Suppressor macrophage treated with lipopolysaccharide for 1 hour (primary cell): ENCODE measurements around the gene MCC.
A peak's percentile ranks its signal among the peaks of the same experiment; 100 is the strongest.

ENCODE experiments used
- DNase-seq, 3 donors: peaks; one replicate each; pipeline ENCODE4 v3.0.0-alpha.2; 2020 to 2022

The MCC gene

DNA sequence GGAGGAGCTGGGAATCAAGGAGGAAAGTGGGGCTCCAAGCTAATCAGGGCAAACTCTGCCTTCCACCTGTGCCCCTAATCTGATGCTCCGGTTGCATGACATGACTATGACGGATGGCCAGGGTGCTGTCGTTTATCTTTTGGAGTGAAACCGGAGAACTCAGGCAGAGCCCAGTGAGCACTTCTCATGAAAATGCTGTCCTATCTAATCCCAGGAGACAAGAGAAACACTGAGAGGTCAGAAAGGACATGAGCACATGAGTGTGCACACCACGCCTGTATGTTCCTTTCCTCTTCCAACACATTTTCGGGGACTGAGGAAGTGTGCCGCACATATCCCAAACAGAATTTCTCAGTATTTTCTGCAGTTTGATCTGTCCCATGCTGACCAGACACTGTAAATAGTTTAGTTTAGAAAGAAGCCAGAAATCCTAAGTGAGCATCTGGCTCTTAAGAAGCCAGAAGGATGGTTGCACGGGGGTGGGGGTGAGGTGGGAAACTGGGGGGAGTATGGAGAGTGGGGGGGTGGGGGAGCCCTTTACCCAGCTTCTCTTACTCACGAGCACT, 270.6 kb downstream of the MCC start:
- no peak for DNase-seq

DNA sequence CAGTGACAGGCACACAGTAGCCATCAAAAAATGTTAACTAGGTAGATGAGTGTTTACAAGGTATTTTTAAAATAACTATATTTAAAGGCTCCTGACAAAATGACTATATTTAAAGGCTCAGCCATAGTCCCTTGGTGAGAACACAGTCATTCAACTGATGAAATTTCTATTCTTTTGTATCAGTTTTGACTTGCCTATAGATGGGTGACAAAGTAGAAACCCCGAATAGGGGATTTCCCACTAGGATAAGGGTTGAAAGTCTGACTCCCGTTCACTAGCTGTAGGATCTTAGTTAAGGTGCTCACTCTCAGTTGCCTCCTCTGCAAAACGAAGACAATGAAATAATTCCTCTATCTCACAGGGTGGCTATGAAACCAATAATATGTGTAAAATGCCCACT, 271.7 kb downstream of the MCC start:
- DNase-seq: peak; percentile 13 to 35 (median 30)

DNA sequence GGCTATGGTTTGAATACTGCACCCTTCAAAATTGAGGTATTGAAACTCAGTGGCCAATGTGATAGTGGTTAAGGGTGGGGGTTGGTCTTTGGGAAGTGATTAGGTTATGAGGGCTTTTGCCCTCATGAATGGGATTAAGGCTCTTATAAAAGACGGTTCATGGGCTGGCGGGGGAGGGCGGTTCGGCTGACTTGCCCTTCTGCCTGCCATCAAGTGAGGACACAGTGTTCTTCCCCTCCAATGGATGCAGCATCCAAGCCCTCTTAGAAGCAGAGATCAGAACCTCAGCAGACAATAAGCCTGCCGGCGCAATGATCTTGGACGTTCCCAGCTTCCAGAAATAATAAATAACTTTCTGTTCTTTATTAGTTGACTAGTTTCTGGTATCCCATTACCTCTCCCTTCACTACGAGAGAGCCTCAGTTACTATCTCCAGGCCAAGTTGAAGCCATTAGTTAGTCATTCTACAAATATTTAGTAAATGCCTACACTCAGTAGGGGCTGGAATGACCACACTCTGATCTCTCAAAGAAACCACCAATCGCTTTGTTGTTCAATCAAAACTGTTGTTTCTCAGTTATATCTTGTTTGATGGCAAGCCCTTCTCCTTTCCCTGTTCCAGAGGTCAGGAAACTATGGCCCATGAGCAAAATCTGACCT, 272.7 kb downstream of the MCC start:
- DNase-seq: no peak

- DNase-seq: no peak
Measured at GRCh38 chr5:113214606-113215323, 273.5 kb downstream of the MCC start.

- DNase-seq: peak; percentile 32 to 54 (median 53)
Measured at GRCh38 chr5:113213551-113214425, 274.5 kb downstream of the MCC start.

DNA sequence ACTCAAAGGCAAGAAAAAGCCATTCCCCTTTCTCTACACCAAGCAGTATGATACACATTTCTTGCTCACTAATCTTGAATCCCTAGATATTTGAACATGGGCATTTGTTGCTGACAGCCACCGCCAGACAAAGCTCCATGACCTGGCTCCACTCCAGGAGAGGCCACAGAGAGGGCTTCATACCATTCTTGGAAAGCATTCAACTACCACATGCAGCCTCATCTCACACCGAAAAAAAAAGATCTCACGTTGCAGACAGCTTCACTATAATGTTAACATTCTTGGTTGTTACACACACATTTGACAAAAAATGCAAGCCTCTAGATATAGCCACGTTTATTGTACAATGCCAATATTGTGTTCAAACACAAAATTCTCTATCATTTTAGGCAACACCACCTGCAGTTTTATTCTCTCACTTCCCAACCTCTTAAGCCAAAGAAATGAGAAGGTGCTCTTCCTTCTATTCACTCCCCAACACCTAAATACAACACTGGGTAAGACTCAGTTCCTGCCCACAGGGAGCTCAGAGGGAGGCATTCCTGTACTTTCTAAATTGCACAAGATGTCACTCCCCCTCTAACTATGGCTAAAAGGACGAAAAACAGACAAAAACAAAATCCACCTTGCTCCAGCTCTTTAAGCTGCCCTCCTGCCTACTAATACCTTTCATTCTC, 275.9 kb downstream of the MCC start:
- no peak for DNase-seq

DNA sequence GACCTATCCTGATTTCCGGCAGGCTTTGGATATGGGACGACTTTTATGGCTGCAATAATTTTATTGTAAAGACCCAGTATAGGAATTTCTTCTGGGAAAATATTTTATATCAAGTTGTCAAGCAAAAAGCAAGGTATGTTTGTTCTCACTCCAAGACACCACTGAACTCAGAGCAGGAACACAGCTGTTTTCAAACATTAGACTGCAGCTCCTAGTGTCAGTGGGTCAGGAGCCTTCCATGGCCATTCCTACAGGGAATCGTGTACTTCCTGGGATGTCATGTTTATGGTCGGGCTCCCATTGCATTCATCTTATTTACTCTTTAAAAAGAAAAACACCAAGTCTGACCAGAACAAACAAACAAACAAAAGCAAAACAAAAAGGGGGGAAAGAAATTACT, 278.8 kb downstream of the MCC start:
- no peak for DNase-seq

GRCh38 chr5:113205807-113206206, 282.4 kb downstream of the MCC start:
- DNase-seq: no peak

DNA sequence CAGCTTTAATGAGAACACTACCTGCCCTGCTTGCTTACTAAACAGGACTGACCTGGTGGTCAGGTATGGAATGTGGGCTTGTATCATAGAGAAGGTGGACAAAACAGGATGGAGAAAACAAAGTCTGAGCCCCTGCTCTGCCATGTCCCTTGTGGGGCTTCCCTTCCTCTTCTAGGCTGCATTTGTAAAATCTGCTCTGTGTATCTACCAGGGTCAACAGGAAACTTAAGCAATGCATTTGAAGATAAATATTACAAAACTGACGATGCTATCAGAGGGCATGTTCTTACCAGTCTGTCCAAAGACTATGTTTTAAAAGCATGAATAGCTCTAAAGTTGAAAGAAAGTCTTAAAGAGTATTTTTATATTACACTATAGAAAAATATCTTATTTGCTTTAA, 282.9 kb downstream of the MCC start:
- DNase-seq: no peak

- no peak for DNase-seq
Measured at GRCh38 chr5:113204525-113205161, 283.6 kb downstream of the MCC start.

DNA sequence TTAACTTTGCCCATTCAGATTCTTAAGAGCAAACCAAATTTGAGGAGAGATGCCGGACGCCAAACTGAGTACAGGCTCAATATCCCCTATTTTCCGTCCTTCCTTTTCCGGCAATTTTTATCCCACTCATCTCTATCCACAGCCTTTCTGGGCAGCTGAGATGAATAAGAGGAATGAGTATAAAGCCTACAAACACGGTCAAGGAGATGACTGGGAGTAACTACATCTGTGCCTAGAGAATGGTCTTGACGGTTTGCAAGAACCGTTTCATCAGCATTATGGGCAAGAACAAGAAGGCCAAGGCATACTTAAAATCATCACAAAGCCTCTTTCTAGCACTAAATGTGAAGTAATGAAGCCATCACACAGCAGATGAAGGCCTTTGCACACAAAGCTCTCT, 284.3 kb downstream of the MCC start:
- DNase-seq: no peak

- DNase-seq: no peak
Measured at GRCh38 chr5:113202746-113203716, 285.2 kb downstream of the MCC start.

GRCh38 chr5:113202287-113202686, 286.0 kb downstream of the MCC start:
- no peak for DNase-seq

GRCh38 chr5:113201715-113202114, 286.5 kb downstream of the MCC start:
- no peak for DNase-seq

- peak in 1 of 3 donors; percentile 10 for DNase-seq
Measured at GRCh38 chr5:113199122-113199905, 288.9 kb downstream of the MCC start.

DNA sequence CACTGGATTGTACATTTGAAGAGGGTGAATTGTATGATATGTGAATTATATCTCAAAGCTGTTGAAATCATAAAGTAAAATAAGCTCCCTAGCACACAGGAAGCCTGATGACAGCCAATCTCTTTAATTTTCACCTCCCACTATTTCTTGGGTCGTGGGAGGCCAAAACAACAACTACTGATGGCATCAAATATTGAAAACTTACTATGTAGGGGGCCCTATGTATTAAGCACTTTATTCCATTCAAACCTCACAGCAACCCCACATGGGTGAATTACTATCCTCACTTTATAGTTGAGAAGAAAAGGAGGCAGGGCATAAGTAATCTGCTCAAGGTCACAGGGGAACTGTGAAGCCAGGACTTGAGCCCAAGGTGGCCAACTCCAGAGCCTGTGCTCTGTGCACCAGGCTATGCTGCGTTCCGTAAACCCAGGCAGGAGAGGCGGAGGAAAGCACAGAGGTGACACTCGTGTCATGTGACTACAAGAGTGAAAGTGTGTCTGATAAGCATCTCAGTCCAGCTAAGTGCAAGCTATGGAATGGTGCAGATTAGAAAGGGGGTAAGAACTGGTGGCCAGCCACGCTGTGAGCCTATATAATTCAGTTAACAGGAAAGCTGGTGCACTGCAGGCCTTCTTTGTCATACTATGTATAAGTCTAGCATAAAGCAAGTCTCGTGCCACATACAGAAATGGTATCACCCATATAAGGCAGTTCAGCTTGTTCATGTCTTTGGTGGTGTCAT, 290.6 kb downstream of the MCC start:
- no peak for DNase-seq

DNA sequence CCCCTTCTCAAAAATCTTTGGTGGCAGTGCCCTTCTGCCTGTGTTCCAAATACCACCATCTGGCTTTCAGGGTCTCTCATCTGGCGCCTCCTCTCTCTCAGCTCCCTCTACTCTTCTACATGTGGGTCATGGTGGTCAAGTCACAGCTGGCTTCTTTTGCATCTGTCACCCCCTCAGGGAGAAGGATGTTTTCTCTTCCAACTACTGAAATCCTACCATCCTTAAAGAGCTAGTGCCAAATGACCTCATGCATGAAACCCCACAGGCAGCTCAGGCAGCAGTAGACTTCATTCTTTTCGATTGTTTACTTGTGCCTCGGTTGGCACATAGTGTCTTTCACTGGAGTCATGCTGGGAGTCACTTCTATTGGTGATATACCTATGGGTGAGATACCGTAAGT, 292.5 kb downstream of the MCC start:
- no peak for DNase-seq

- no peak for DNase-seq
Measured at GRCh38 chr5:113195251-113195650, 293.0 kb downstream of the MCC start.

- DNase-seq: peak; percentile 33 to 69 (median 57)
Measured at GRCh38 chr5:113194591-113194990, 293.7 kb downstream of the MCC start.
